ES-I3 (cell line): Measurements from ENCODE around the gene TNS1.

ENCODE experiments used
- H3K36me3 ChIP-seq: 2 replicates; pipeline ENCODE4 v1.6.1; 2013; ENCODE audit warnings: mild to moderate bottlenecking, low read length, control low read depth, moderate library complexity; ENCODE audit not compliant: insufficient read depth
- H3K4me1 ChIP-seq: 2 replicates; pipeline ENCODE4 v1.6.1; 2013; ENCODE audit warnings: mild to moderate bottlenecking, control low read depth, low read length; ENCODE audit not compliant: insufficient read depth
- H3K9ac ChIP-seq: 2 replicates; pipeline ENCODE4 v1.6.1; 2013; ENCODE audit warnings: low read depth, mild to moderate bottlenecking, low read length, moderate library complexity
- H3K9me3 ChIP-seq: 2 replicates; pipeline ENCODE4 v1.6.1; 2013; ENCODE audit warnings: mild to moderate bottlenecking, low read length, moderate library complexity; ENCODE audit not compliant: control insufficient read depth, insufficient read depth

The TNS1 gene

DNA sequence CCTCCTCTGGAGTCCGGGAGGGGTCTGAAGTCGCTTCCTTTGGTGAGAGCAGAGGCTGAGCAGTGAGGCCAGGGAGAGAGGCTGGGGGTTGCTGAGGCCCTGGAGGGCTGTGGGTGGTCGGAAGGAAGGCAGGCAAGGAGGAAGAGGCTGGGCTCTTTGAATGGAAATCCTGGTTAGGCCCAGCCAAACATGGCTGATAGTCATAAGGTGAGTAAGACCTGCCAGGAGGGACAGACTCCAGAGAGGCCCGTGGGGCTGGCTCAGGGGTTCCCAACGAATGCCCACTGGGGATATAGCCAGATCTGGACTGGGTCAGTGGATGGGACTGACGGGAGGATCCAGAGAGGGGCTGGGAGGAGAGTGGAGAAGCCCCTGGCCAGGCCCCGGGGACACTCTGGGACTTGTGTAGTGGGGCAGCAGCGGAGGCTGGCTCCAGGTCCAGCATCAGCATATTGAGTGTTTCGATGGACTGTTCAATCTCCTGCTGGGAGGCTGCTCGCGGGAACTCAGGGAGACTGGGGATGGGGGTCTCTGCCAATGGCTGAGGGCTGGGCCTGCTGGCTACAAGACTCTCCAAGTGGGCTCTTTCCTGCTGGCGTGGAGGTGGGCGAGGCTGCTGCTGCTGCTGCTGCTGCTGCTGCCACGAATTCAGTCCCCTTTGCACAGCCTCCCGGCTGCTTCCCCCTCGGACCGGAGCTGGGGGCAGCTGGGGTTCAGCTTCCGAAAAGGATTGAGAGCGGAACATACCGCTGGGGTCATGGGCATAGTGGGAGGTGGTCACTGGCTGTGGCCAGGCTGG, 155.0 kb downstream of the TNS1 start:
- Histone ChIP-seq H3K4me1 (no peaks in the 10 kb centered on the region; the same call in 1 of the 2 replicates), H3K9me3 (peaks cover 9% of the 10 kb centered on the region), H3K9ac (no peak overlapping the region), H3K36me3 (no peaks in the 10 kb centered on the region; the same call in 1 of the 2 replicates)

DNA sequence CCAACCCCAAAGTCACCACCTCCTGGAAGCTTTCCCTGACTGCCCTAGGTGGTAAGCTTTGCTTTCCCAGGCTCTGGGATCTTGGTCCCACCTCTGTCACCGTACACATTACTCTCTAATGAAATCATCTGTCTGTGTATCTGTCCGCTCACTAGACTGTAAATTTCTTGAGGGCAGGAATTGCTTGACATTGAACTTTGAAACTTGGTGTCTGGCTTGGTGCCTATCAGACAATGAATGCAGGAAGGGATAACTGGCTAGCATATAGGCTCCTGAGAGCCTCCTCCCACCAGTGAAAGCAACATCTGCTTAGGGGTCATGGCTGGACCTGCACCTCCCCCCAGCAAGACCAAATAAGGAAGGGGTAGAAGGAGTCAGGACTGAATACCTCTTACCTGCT, 155.7 kb downstream of the TNS1 start:
- H3K36me3 ChIP-seq: no peaks in the 10 kb centered on the region; the same call in 1 of the 2 replicates
- no peak overlapping the region for H3K9ac ChIP-seq
- H3K4me1 ChIP-seq: no peaks in the 10 kb centered on the region; the same call in 1 of the 2 replicates
- H3K9me3 ChIP-seq: peaks cover 9% of the 10 kb centered on the region

GRCh38 chr2:217846321-217846743, 156.5 kb downstream of the TNS1 start:
- no peaks in the 10 kb centered on the region; the same call in 1 of the 2 replicates for H3K36me3 ChIP-seq
- no peaks in the 10 kb centered on the region; the same call in 1 of the 2 replicates for H3K4me1 ChIP-seq
- H3K9ac ChIP-seq: no peak overlapping the region
- peaks cover 9% of the 10 kb centered on the region for H3K9me3 ChIP-seq

DNA sequence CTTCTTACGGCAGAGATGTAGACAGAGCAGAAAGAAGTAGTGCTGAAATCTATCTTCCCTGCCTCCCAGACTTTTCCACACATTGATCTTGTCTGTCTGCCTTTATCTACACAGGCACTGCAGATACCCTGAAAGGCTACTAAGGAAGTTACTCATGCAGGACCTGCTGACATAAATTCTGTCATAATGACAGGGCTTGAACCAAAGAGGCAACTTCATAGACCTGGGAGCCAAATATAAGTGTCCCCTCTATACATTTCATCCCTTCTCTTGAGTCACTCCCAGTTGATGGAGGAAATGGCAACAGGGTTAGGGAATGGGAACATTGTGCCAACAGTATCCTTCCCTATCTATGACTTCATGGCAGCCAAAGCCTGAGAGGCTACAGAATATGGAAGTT, 157.5 kb downstream of the TNS1 start:
- Histone ChIP-seq H3K36me3 (no peaks in the 10 kb centered on the region; the same call in 1 of the 2 replicates), H3K9me3 (peaks cover 9% of the 10 kb centered on the region), H3K9ac (no peak overlapping the region), H3K4me1 (no peaks in the 10 kb centered on the region)

GRCh38 chr2:217844696-217845095, 158.1 kb downstream of the TNS1 start:
- H3K9ac ChIP-seq: no peak overlapping the region
- H3K4me1 ChIP-seq: no peaks in the 10 kb centered on the region
- peaks cover 9% of the 10 kb centered on the region for H3K9me3 ChIP-seq
- no peaks in the 10 kb centered on the region; the same call in 1 of the 2 replicates for H3K36me3 ChIP-seq

DNA sequence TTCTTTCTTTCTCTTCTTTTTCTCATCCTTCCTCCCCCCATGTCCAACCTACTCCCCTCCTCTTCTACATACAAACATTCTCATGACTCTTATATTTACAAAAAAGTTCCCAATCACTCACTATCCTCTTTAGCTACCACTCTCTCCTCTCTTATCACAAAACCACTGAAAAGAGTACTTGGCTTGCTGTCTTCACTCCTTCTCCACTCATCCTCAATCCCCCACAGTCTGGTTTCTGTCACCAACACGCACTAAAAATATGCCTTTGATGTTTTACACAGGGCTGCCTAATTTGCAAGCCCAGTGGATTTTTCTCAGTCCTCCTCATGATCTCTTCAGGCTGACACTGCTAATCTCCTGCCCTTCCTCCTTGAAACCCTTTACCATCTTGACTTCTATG, 159.5 kb downstream of the TNS1 start:
- H3K4me1 ChIP-seq: no peaks in the 10 kb centered on the region
- no peak overlapping the region for H3K9ac ChIP-seq
- H3K36me3 ChIP-seq: no peaks in the 10 kb centered on the region; the same call in 1 of the 2 replicates
- peaks cover 9% of the 10 kb centered on the region for H3K9me3 ChIP-seq

DNA sequence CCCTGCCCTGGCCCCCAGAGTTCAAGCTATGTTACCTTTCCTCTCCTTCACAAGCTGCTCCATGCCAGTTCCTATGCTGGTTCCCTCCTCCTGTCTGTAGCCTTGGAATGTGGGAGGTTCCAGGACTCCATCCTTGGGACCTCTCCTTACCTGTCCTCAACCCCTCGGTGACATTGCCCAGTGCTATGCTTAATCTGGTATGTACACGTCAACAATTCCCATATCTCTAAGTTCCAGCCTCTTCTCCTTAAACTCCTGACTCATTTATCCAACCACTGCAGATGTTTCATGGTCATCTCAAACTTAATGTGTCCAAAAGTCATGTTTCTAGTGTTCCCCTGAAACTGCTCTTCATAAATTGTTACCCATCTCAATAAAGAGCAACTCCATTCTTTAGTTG, 160.8 kb downstream of the TNS1 start:
- H3K4me1 ChIP-seq: peaks cover 2% of the 10 kb centered on the region; the same call in 1 of the 2 replicates
- H3K9me3 ChIP-seq: peaks cover 9% of the 10 kb centered on the region
- no peak overlapping the region for H3K9ac ChIP-seq
- H3K36me3 ChIP-seq: no peaks in the 10 kb centered on the region; the same call in 1 of the 2 replicates

DNA sequence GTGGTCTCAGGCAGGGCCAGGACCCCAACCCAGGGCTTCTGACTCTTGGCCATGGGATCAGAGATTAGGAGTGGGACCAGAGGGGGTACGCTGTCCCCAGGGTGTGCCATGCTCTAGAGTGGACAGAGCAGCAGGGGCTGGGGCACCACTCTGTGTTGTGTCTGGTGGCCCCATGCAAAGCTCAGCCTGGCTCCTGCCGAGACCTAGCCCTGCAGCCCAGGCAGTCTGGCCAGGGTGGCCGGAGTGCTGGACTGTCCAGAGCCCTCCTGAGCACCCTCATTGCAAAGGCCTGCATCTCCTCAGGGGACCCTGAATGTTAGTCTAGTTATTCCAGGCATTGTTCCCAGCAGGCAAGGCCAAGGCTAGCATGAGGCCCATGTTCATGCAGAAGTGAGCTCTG, 162.3 kb downstream of the TNS1 start:
- peaks cover 4% of the 10 kb centered on the region; the same call in 1 of the 2 replicates for H3K9me3 ChIP-seq
- H3K4me1 ChIP-seq: peaks cover 11% of the 10 kb centered on the region; the same call in 1 of the 2 replicates
- H3K36me3 ChIP-seq: no peaks in the 10 kb centered on the region; the same call in 1 of the 2 replicates
- no peak overlapping the region for H3K9ac ChIP-seq

- Histone ChIP-seq H3K9ac (no peak overlapping the region), H3K9me3 (no peaks in the 10 kb centered on the region; the same call in 1 of the 2 replicates), H3K4me1 (peaks cover 11% of the 10 kb centered on the region; the same call in 1 of the 2 replicates), H3K36me3 (no peaks in the 10 kb centered on the region)
Observed at GRCh38 chr2:217839750-217840107, 163.1 kb downstream of the TNS1 start.

GRCh38 chr2:217839073-217839749, 163.6 kb downstream of the TNS1 start:
- no peak overlapping the region for H3K9ac ChIP-seq
- no peaks in the 10 kb centered on the region; the same call in 1 of the 2 replicates for H3K9me3 ChIP-seq
- no peaks in the 10 kb centered on the region; the same call in 1 of the 2 replicates for H3K36me3 ChIP-seq
- H3K4me1 ChIP-seq: peaks cover 11% of the 10 kb centered on the region; the same call in 1 of the 2 replicates

DNA sequence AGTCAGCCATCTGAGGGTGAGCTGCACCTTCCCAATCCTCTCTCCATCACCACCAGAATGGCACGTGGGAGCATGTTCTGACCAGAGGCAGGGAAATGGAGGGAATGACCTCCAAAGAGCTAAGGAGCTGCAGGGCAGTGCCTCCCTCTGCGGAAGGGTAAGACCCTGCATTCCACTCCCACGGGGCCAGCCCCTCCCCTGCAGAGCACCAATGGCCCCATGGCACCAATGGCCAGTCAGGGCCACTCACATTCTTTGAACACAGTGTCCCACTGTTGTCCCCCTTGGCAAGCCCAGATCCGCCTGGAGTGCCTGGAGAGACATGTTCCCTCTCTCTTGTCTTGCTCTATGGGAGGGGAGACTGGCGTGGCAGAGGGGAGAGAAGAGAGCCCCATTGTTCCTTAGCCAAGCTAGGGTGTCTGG, 164.4 kb downstream of the TNS1 start:
- Histone ChIP-seq H3K36me3 (no peaks in the 10 kb centered on the region; the same call in 1 of the 2 replicates), H3K9ac (no peak overlapping the region), H3K4me1 (peaks cover 11% of the 10 kb centered on the region; the same call in 1 of the 2 replicates), H3K9me3 (no peaks in the 10 kb centered on the region)

DNA sequence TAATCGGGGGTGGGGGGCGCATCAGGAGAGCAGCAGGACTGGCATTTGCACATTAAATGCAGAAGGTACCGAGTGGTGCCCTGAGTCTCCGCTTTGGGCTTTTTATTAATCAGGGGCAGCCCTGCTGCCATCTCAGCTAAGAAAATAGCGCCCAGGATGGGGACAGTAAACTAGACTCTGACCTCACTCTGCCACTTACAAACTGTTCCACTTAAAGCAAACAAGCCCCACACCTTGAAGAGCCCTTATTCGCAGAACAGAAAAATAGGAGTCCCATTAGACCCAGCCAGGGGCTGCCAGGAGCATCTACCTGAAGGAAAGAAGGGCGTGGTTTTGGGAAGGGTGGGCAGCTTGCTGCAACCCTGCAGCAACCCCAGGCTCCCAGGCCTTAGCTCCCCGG, 165.3 kb downstream of the TNS1 start:
- Histone ChIP-seq H3K36me3 (no peaks in the 10 kb centered on the region; the same call in 1 of the 2 replicates), H3K4me1 (peaks cover 11% of the 10 kb centered on the region; the same call in 1 of the 2 replicates), H3K9me3 (no peaks in the 10 kb centered on the region), H3K9ac (no peak overlapping the region)

DNA sequence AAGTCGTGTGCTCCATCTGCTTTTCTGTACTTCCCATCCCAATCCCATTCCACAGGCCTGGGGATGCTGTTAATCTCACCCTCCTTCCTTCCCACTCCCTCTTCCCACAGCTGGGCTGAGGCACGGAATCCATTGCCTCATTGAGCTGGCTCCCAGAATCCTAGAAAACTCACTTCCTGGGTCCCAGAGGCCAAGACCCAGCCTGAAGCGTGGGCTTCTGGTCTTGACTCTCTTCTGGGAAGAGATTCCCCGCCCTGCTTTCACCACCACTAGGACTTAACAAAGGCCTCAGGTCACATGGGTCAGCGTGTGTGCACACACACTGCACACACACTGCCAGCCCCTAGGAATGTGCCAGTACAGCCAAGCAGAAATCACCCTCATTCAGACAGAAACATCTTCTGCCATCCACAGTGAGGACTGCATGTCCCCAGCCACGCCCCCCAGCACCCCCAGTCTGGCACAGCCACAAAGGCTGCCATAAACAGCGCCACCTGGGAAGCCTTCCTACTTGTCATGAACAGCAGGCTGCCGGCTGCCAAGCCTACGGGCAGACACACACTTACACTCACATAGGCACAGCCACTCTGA, 165.8 kb downstream of the TNS1 start:
- Histone ChIP-seq H3K4me1 (peaks cover 11% of the 10 kb centered on the region; the same call in 1 of the 2 replicates), H3K36me3 (no peaks in the 10 kb centered on the region; the same call in 1 of the 2 replicates), H3K9ac (no peak overlapping the region), H3K9me3 (no peaks in the 10 kb centered on the region)
